ENCODE measurements around the gene SLC7A1. TPM values are rescaled to one million over a fixed set of nuclear protein-coding genes. Genes with fewer than 3 reads are reported as not detected.
"Not testable (repeated sequence)": the region's sequence is repeated elsewhere in the genome, so short reads cannot be mapped to it uniquely, and the experiment has no call there.

SLC7A1 gene
- total RNA-seq = 137 and 138 TPM in 2 replicates

DNA sequence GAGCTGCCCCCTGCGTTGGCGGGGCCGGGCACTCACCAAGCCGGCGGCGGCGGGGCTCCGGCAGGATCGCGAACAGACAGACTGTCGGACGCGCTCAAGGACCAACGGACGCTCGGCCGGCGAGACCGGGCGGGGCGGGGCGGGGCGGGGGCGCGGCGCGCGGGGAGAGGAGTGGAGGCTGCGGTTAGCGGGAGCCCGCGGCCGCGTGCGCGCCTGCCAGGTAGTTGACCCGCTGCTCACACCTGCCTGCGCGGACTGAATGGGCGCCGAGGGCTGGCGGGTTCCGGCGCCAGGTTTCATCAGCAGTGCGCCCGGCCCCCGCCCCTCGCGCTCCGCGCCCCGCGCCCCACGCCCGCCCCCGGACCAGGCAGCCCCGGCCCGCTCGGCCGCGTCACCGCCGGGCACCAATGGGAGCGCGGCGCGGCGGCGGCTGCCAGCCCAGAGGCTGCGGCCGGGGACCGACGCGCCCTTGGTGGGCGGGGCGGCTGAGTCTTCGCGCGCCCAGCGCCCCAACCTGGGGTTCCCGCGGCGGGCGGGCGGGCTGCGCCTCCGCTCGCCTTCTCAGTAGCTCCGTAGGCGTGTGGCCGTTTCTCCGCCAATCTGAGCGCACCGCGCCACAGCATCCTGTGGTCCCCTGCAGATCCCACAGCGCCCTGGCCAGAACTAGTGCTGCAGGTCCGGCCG, at the start of gene SLC7A1:
Gene SLC7A1, minus strand, starts transcription at position 309 of the 684 bp plus-strand sequence. CDS start 59,500 bp downstream, outside the sequence.
- peak; percentile 97 for DNase-seq
- Mint-ChIP-seq H3K27ac (peak within 1 kb of the TSS; percentile 97), H3K36me3 (ENCODE audit: low read depth) (peaks cover 21% of the 10 kb centered on the region), H3K27me3 (peaks cover 5% of the 10 kb centered on the region), H3K4me1 (peaks cover 38% of the 10 kb centered on the region), H3K4me3 (peak within 1 kb of the TSS; percentile 95), H3K9me3 (no peaks in the 10 kb centered on the region)
- intact Hi-C loops (cut with micrococcal nuclease) = loop anchor here (2.0 to 10.0 kb wide), 6 partner anchors 255 to 1609 kb away; partner anchors contain the start of genes HMGB1, UBL3 and USPL1

DNA sequence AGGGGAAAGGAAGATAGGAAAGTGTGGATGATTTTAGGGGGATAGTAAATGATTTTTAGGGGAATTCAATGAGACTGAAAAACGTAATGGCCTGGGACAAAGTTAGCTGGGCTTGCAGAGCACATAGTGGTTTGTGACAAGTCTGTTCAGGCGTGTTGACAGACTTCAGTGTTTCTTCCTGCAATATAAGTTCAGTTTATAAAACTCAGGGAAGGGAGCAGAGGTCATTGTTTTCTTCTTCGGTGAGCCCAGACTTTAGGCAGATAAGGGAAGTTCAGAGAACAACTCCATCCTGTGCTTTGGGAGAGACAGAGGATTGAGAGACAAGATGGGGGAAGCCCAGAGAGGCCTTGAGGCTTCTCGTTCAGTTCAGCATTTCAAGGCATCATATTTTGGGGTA, 45.2 kb upstream of the SLC7A1 start:
- no peaks in the 10 kb centered on the region for H3K4me1 Mint-ChIP-seq
- no peaks in the 10 kb centered on the region for H3K36me3 Mint-ChIP-seq (ENCODE audit: low read depth)
- no peaks in the 10 kb centered on the region for H3K9me3 Mint-ChIP-seq
- no peak for DNase-seq
- H3K4me3 Mint-ChIP-seq = no peak overlapping the region
- H3K27ac Mint-ChIP-seq = no peak overlapping the region
- H3K27me3 Mint-ChIP-seq = peaks cover 11% of the 10 kb centered on the region
- intact Hi-C loops (cut with micrococcal nuclease) = no loop called here

GRCh38 chr13:29636831-29637230, 41.3 kb upstream of the SLC7A1 start:
- H3K4me1 Mint-ChIP-seq; H3K9me3 Mint-ChIP-seq; H3K4me3 Mint-ChIP-seq; intact Hi-C loops (cut with micrococcal nuclease); H3K36me3 Mint-ChIP-seq (ENCODE audit: low read depth); DNase-seq; H3K27ac Mint-ChIP-seq: not testable (repeated sequence)
- peaks cover 35% of the 10 kb centered on the region for H3K27me3 Mint-ChIP-seq

DNA sequence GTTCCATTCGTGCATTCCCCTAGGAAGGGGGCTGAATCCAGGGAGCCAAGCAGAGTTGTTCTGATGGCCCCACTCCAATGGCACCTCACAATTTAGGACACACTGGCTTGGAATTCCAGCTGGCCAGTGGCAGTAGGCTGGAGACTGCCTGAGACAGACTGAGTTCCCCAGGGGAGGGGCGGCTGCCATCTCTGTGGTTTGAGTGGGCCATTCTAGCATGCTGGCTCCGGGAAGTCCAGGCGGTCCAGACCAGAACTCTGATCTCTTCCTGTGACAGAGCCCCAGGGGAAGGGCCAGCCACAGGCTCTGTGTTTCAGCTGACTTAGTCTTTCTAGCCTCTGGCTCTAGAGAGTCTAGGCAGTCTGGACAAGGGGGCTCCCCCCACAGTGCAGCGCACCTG, 29.5 kb upstream of the SLC7A1 start:
- no peak overlapping the region for H3K4me3 Mint-ChIP-seq
- H3K27ac Mint-ChIP-seq = no peak overlapping the region
- H3K27me3 Mint-ChIP-seq = peaks cover 35% of the 10 kb centered on the region
- DNase-seq = no peak
- no peaks in the 10 kb centered on the region for H3K9me3 Mint-ChIP-seq
- intact Hi-C loops (cut with micrococcal nuclease) = no loop called here
- no peaks in the 10 kb centered on the region for H3K36me3 Mint-ChIP-seq (ENCODE audit: low read depth)
- no peaks in the 10 kb centered on the region for H3K4me1 Mint-ChIP-seq

DNA sequence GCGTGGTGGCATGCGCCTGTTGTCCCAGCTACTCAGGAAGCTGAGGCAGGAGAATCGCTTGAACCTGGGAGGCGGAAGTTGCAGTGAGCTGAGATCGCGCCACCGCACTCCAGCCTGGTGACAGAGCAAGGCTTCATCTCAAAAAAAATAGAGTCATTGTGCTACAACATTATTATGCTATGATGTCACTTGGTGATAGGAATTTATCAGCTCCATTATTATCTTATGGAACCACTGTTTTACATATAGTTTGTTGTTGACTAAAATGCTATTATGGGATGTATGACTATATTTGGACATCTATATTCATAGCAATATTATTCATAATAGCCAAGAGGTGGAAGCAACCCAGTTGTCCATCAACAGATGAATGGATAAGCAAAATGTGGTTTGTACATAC, 26.4 kb upstream of the SLC7A1 start:
- DNase-seq = no peak
- H3K36me3 Mint-ChIP-seq (ENCODE audit: low read depth) = no peaks in the 10 kb centered on the region
- peaks cover 28% of the 10 kb centered on the region for H3K27me3 Mint-ChIP-seq
- no peak overlapping the region for H3K27ac Mint-ChIP-seq
- intact Hi-C loops (cut with micrococcal nuclease) = no loop called here
- H3K4me1 Mint-ChIP-seq = no peaks in the 10 kb centered on the region
- H3K4me3 Mint-ChIP-seq = no peak overlapping the region
- H3K9me3 Mint-ChIP-seq = peaks cover 2% of the 10 kb centered on the region

GRCh38 chr13:29621051-29621800, 25.7 kb upstream of the SLC7A1 start:
- Mint-ChIP-seq H3K27me3 (peaks cover 29% of the 10 kb centered on the region), H3K4me1 (no peaks in the 10 kb centered on the region), H3K27ac (no peak overlapping the region), H3K36me3 (ENCODE audit: low read depth) (no peaks in the 10 kb centered on the region), H3K9me3 (peaks cover 8% of the 10 kb centered on the region), H3K4me3 (no peak overlapping the region)
- intact Hi-C loops (cut with micrococcal nuclease) = no loop called here
- DNase-seq = no peak

GRCh38 chr13:29619995-29620394, 24.5 kb upstream of the SLC7A1 start:
- no peaks in the 10 kb centered on the region for H3K4me1 Mint-ChIP-seq
- intact Hi-C loops (cut with micrococcal nuclease) = no loop called here
- no peak overlapping the region for H3K27ac Mint-ChIP-seq
- peaks cover 11% of the 10 kb centered on the region for H3K9me3 Mint-ChIP-seq
- peaks cover 34% of the 10 kb centered on the region for H3K27me3 Mint-ChIP-seq
- H3K4me3 Mint-ChIP-seq = no peak overlapping the region
- no peaks in the 10 kb centered on the region for H3K36me3 Mint-ChIP-seq (ENCODE audit: low read depth)
- no peak for DNase-seq

DNA sequence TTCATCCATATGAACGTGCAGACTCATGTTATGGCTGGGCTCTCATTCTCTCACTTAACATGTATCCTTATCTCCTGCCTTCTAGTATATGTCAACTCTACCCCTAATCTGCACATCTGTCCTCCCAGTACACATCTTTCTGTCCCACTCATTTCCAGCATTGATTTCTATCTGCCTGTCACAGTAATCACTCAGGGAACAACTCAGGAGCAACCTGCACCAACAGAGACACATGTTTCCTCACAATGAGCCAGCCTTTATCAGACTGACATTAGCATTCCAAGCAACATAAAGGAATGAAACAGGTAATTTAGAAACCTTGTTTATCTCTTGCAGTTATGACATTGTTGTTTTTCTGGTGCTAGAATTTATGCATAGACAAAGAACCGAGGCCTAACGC, 17.6 kb upstream of the SLC7A1 start:
- Mint-ChIP-seq H3K36me3 (ENCODE audit: low read depth) (no peaks in the 10 kb centered on the region), H3K27me3 (peaks cover 55% of the 10 kb centered on the region), H3K4me1 (no peaks in the 10 kb centered on the region), H3K27ac (no peak overlapping the region), H3K9me3 (peaks cover 11% of the 10 kb centered on the region), H3K4me3 (no peak overlapping the region)
- no peak for DNase-seq
- intact Hi-C loops (cut with micrococcal nuclease) = no loop called here

DNA sequence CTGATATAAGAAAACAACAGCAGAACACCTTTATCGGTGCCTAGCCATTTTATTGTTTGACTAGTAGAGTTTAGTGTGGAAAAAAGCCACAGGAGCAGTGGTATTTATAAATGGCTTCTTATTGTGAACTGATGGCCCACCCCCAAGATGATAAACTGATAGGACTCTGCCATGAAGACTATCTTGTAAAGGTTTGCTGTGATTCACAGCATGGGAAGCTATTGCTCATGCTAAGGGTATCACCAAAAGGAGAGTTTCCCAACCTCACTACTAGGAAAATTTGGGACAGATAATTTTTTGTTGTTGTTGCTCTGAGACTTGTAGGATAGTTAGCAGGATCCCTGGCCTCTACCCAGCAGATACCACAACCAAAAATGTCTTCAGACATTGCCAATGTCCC, 12.0 kb upstream of the SLC7A1 start:
- intact Hi-C loops (cut with micrococcal nuclease) = no loop called here
- Mint-ChIP-seq H3K4me1 (no peaks in the 10 kb centered on the region), H3K9me3 (no peaks in the 10 kb centered on the region), H3K4me3 (no peak overlapping the region), H3K36me3 (ENCODE audit: low read depth) (no peaks in the 10 kb centered on the region), H3K27ac (no peak overlapping the region), H3K27me3 (peaks cover 33% of the 10 kb centered on the region)
- DNase-seq = no peak

GRCh38 chr13:29605860-29606526, 10.5 kb upstream of the SLC7A1 start:
- Mint-ChIP-seq H3K27ac (no peak overlapping the region), H3K9me3 (no peaks in the 10 kb centered on the region), H3K4me1 (no peaks in the 10 kb centered on the region), H3K27me3 (peaks cover 37% of the 10 kb centered on the region), H3K4me3 (no peak overlapping the region), H3K36me3 (ENCODE audit: low read depth) (no peaks in the 10 kb centered on the region)
- intact Hi-C loops (cut with micrococcal nuclease) = no loop called here
- no peak for DNase-seq

DNA sequence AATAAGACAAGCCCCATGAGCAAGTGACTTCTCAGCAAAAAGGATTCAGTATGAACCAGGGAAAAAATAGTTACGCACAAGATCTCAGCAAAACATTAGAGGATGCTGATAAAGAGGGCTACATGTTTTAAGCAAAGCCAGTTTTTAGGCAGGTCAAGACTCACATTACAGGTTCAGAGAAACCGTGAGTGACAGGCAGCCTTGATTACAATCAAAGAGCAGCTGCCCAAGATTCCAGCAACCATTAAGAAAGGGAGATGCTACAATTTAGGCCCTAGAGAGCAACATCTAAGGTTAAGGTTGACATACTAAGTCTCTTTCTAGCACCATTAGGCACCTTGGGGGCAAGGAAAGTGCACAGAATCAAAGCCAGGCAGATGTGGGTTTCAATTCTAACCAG, 2.8 kb upstream of the SLC7A1 start:
- intact Hi-C loops (cut with micrococcal nuclease) = loop anchor here (10.0 kb wide), 4 partner anchors 336 to 1606 kb away; partner anchors contain the start of genes HMGB1 and USPL1
- no peak overlapping the region for H3K4me3 Mint-ChIP-seq
- peaks cover 13% of the 10 kb centered on the region for H3K27me3 Mint-ChIP-seq
- DNase-seq = no peak
- H3K4me1 Mint-ChIP-seq = peaks cover 19% of the 10 kb centered on the region
- no peaks in the 10 kb centered on the region for H3K9me3 Mint-ChIP-seq
- H3K36me3 Mint-ChIP-seq (ENCODE audit: low read depth) = peaks cover 10% of the 10 kb centered on the region
- no peak overlapping the region for H3K27ac Mint-ChIP-seq

DNA sequence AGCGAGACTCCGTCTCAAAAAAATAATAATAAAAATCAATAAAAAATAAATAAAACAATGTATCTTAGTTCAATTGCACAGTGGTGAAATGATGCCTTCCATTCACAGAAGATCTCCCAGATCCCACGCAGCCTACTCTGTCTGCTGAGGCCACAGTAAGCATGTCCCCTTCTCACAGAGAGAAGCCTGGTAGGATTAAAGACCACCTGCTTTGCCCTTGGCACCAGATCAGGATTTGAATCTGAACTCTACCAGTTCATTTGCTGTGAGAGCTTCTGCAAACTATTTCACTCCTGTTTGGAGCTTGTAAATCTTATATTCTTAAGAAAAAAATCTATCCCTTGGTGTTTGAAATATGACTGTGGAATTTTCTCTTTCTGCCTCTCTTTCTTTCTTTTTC, 2.2 kb upstream of the SLC7A1 start:
- no peak for DNase-seq
- H3K4me1 Mint-ChIP-seq = peaks cover 24% of the 10 kb centered on the region
- H3K9me3 Mint-ChIP-seq = no peaks in the 10 kb centered on the region
- H3K27ac Mint-ChIP-seq = no peak overlapping the region
- peaks cover 13% of the 10 kb centered on the region for H3K36me3 Mint-ChIP-seq (ENCODE audit: low read depth)
- intact Hi-C loops (cut with micrococcal nuclease) = loop anchor here (10.0 kb wide), 4 partner anchors 337 to 1607 kb away; partner anchors contain the start of genes HMGB1 and USPL1
- no peak overlapping the region for H3K4me3 Mint-ChIP-seq
- H3K27me3 Mint-ChIP-seq = peaks cover 13% of the 10 kb centered on the region

DNA sequence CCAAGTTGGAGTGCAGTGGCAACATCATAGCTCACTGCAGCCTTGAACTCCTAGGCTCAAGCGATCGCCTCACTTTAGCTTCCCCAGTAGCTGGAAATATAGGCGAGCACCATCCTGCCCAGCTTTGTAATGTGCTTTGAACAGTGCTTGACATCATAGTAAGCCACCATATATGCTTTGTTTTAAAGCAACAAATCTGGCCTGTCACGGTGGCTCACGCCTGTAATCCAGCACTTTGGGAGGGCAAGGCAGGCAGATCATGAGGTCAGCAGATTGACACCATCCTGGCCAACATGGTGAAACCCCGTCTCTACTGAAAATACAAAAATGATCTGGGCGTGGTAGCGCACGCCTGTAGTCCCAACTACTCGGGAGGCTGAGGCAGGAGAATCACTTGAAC, 1.8 kb upstream of the SLC7A1 start:
- no peak for DNase-seq
- H3K9me3 Mint-ChIP-seq = no peaks in the 10 kb centered on the region
- no peak overlapping the region for H3K4me3 Mint-ChIP-seq
- no peak overlapping the region for H3K27ac Mint-ChIP-seq
- H3K4me1 Mint-ChIP-seq = peaks cover 28% of the 10 kb centered on the region
- intact Hi-C loops (cut with micrococcal nuclease) = loop anchor here (10.0 kb wide), 4 partner anchors 338 to 1608 kb away; partner anchors contain the start of genes HMGB1 and USPL1
- H3K27me3 Mint-ChIP-seq = peaks cover 12% of the 10 kb centered on the region
- H3K36me3 Mint-ChIP-seq (ENCODE audit: low read depth) = peaks cover 17% of the 10 kb centered on the region

DNA sequence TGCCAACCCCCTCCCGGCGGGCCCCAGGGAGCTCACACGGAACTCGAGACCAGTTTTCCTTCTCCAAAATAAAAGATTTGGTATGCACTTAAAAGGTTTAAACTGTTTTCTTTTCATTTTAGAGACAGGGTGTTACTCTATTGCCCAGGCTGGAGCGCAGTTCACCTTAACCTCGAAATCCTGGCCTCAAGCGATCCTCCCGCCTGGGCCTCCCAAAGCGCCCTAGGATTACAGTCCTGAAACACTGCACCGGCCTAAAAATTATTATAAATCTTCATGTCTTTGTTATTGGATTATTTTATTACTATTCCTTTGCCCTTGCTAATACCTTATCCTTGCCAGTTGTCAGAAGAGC, 553 bp upstream of the SLC7A1 start:
- peaks cover 37% of the 10 kb centered on the region for H3K4me1 Mint-ChIP-seq
- intact Hi-C loops (cut with micrococcal nuclease) = loop anchor here (10.0 kb wide), 4 partner anchors 339 to 1609 kb away; partner anchors contain the start of genes HMGB1 and USPL1
- H3K4me3 Mint-ChIP-seq = peak overlapping the region; percentile 79

More for the DNA sequence above, 553 bp upstream of the SLC7A1 start:
- no peak for DNase-seq
- Mint-ChIP-seq H3K36me3 (ENCODE audit: low read depth) (peaks cover 21% of the 10 kb centered on the region), H3K27ac (peak overlapping the region; percentile 85), H3K27me3 (peaks cover 6% of the 10 kb centered on the region), H3K9me3 (no peaks in the 10 kb centered on the region)

Measured in activated CD4-positive, alpha-beta T cell treated with anti-CD3 and anti-CD28 coated beads, Interleukin-2, amount 10 ng/mL, durations not matched to agents 24 days and 14 days (primary cell).